ENCODE measurements around the gene C17orf100. TPM values are rescaled to one million over a fixed set of nuclear protein-coding genes. Genes with fewer than 3 reads are reported as not detected.

Gene C17orf100
- total RNA-seq, 1 donor from 2014 or later, result 3.8 TPM

DNA sequence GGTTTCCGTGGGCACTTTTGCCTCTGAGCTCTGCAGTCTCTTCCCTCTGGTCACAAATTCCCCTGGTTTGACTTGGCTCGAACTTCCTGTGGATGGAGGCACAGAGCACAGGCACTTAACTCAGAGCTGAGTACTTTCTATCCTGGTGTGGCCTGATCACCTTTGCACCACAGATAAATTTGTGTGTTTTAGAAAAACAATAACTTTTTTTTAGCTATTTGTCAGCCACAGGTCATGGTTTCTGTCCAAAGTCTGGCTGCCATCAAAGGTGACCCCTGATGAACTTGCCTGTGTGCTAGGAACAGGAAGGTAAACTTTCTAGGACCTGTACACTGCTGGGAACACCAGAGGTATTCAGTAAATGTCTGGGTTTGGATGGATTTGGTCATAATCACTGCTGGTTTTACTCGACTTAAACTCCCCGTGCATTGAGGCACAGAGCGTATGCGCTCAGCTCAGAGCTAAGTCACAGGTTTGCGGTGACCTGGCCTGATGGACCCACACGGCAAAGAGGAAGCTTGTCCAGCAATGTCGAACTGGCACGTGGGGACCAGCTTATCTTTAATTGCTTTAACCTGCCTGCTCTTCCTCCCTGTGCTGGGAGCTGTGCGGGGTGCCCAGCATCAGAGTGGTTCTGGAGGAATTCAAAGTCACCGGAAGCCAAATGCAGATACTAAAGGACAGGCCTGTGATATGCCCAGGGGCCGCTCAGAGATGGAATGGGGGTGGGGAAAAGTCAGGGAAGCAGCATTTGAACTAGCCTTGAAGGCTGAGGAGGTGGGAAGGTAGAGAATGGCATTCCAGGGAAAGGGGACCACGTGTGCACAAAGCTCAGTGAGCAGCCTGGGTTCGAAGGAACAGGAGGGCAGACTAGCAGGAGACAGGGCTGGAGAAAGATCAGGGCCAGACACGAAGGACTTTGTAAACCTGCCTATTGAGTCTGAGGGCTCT, 48.7 kb downstream of the C17orf100 start:
- Mint-ChIP-seq H3K27me3 (ENCODE audit: unreplicated experiment) (peaks cover 10% of the 10 kb centered on the region), H3K4me3 (ENCODE audit: unreplicated experiment) (no peak overlapping the region), H3K9me3 (ENCODE audit: unreplicated experiment) (no peaks in the 10 kb centered on the region), H3K36me3 (ENCODE audit: low read depth, unreplicated experiment) (no peaks in the 10 kb centered on the region), H3K27ac (ENCODE audit: unreplicated experiment) (no peak overlapping the region), H3K4me1 (ENCODE audit: unreplicated experiment) (peaks cover 3% of the 10 kb centered on the region)
- DNase-seq (ENCODE audit: low spot score), result no peak
- TF ChIP-seq CTCF (IDR thresholded peaks at IDR 0.05; ENCODE audit: unreplicated experiment), result no peak

DNA sequence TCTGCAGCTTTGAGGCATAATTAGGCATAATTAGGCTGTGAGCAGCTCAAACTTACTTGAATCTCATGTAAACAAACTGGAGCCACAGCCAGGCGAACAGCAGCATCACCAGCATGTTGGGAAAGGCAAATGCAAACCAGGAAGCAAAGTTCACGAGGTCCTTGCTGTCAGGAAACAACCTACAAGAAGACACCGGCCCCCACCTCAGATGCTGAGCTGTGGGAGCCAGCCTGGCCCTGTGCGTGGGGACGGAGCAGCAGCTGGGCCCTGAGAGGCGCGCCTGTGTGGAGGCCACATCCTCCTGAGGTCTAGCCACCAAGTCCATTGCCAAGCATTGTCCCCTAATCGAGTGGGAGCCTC, 49.4 kb downstream of the C17orf100 start:
- no peak overlapping the region for H3K4me3 Mint-ChIP-seq (ENCODE audit: unreplicated experiment)
- peaks cover 8% of the 10 kb centered on the region for H3K27me3 Mint-ChIP-seq (ENCODE audit: unreplicated experiment)
- H3K27ac Mint-ChIP-seq (ENCODE audit: unreplicated experiment), result no peak overlapping the region
- DNase-seq (ENCODE audit: low spot score), result no peak
- no peak for TF ChIP-seq CTCF (IDR thresholded peaks at IDR 0.05; ENCODE audit: unreplicated experiment)
- H3K9me3 Mint-ChIP-seq (ENCODE audit: unreplicated experiment), result no peaks in the 10 kb centered on the region
- H3K4me1 Mint-ChIP-seq (ENCODE audit: unreplicated experiment), result peaks cover 3% of the 10 kb centered on the region
- H3K36me3 Mint-ChIP-seq (ENCODE audit: low read depth, unreplicated experiment), result no peaks in the 10 kb centered on the region

GRCh38 chr17:6701719-6702118, 50.2 kb downstream of the C17orf100 start:
- Mint-ChIP-seq H3K27me3 (ENCODE audit: unreplicated experiment) (peaks cover 11% of the 10 kb centered on the region), H3K36me3 (ENCODE audit: low read depth, unreplicated experiment) (no peaks in the 10 kb centered on the region), H3K4me3 (ENCODE audit: unreplicated experiment) (no peak overlapping the region), H3K4me1 (ENCODE audit: unreplicated experiment) (peaks cover 3% of the 10 kb centered on the region), H3K9me3 (ENCODE audit: unreplicated experiment) (no peaks in the 10 kb centered on the region), H3K27ac (ENCODE audit: unreplicated experiment) (no peak overlapping the region)
- peak; percentile 20 for TF ChIP-seq CTCF (IDR thresholded peaks at IDR 0.05; ENCODE audit: unreplicated experiment)
- peak; percentile 82 for DNase-seq (ENCODE audit: low spot score)

- no peak for TF ChIP-seq CTCF (IDR thresholded peaks at IDR 0.05; ENCODE audit: unreplicated experiment)
- Mint-ChIP-seq H3K27ac (ENCODE audit: unreplicated experiment) (no peak overlapping the region), H3K9me3 (ENCODE audit: unreplicated experiment) (no peaks in the 10 kb centered on the region), H3K4me1 (ENCODE audit: unreplicated experiment) (peaks cover 3% of the 10 kb centered on the region), H3K27me3 (ENCODE audit: unreplicated experiment) (peaks cover 11% of the 10 kb centered on the region), H3K36me3 (ENCODE audit: low read depth, unreplicated experiment) (no peaks in the 10 kb centered on the region), H3K4me3 (ENCODE audit: unreplicated experiment) (no peak overlapping the region)
- DNase-seq (ENCODE audit: low spot score), result no peak
These were observed 51.1 kb downstream of the C17orf100 start for GRCh38 chr17:6702567-6703215.

Small RNAs within 50 kb of the gene (microRNA-seq; reads per million reads assigned to microRNA genes)
- not detected for gene MIR4520-1 (ENCODE audit: unreplicated experiment)
- not detected for gene MIR4520-2 (ENCODE audit: unreplicated experiment)

Other genes starting within 250 kb of the C17orf100 start
- gene AIPL1, start 216.6 kb upstream of the C17orf100 start, total RNA-seq (ENCODE audit: unreplicated experiment), result not detected
- gene PIMREG, start 207.3 kb upstream of the C17orf100 start, total RNA-seq (ENCODE audit: unreplicated experiment), result 9.1 TPM
- gene PITPNM3, start 95.2 kb upstream of the C17orf100 start, total RNA-seq (ENCODE audit: unreplicated experiment), result 0.72 TPM
- 22.6 TPM for gene KIAA0753, start 11.1 kb upstream of the C17orf100 start, total RNA-seq (ENCODE audit: unreplicated experiment)
- 94.2 TPM for gene TXNDC17, start 10.7 kb upstream of the C17orf100 start, total RNA-seq (ENCODE audit: unreplicated experiment)
- 18.3 TPM for gene MED31, start 157 bp upstream of the C17orf100 start, total RNA-seq (ENCODE audit: unreplicated experiment)
- gene SLC13A5, start 61.6 kb downstream of the C17orf100 start, total RNA-seq (ENCODE audit: unreplicated experiment), result 1.3 TPM
- 0.38 TPM for gene XAF1, start 104.3 kb downstream of the C17orf100 start, total RNA-seq (ENCODE audit: unreplicated experiment)
- not detected for gene FBXO39, start 124.5 kb downstream of the C17orf100 start, total RNA-seq (ENCODE audit: unreplicated experiment)
- 1.2 TPM for gene TEKT1, start 180.0 kb downstream of the C17orf100 start, total RNA-seq (ENCODE audit: unreplicated experiment)

All from endothelial cell (in vitro differentiated cells).